Heart left ventricle (tissue), 13 donors: ENCODE data around the gene FOXN3.

Experiments used
- CTCF ChIP-seq, 12 donors: fragments of 200-600 bp; sonication (generic) in 4 of 12; IDR thresholded peaks; one replicate each; pipeline versions ENCODE4 v1.5.0 to v1.8.0; 2018 to 2022; ENCODE audit warnings: antibody characterized with exemption in 12 of 12, mild to moderate bottlenecking in 5 of 12
- POLR2A ChIP-seq, 2 donors: fragments of 450-650 bp; IDR thresholded peaks; one replicate each; pipeline ENCODE4 v1.6.1; 2017; ENCODE audit warnings: antibody characterized with exemption in 2 of 2, mild to moderate bottlenecking in 2 of 2, moderate library complexity in 2 of 2
- donor health status: ischemic (EF 13 %, LVEDD 7.1; RV severe dilation, severe dysfunction).
- donor health status: DM: no; HTN: yes; CAD: no.
- donor health status: DM: no; HTN: no; CAD: no.
- donor health status: ischemic (EF 25% LVEDD 6.9; RV normal size, moderate dysfunction).
- donor health status: ischemic (EF 25% LVEDD 5.7; RV mildly dilated, moderate dysfunction).
- donor health status: ischemic (EF 35%, LVEDD 5.7; RV mildly dilated, moderate dysfunction).
- donor health status: nonischemic (EF 11% LVEDD 7.7; RV severe dilation, severe dysfunction).
- donor health status: DM: yes; HTN: yes; CAD: no.
- donor health status: PGD.
- donor health status: ischemic (EF 29% LVEDD 5.4; RV normal size, mild dysfunction).
- donor health status: nonischemic (EF 23%, LVEDD 6.1; RV moderate dilation, normal function).

- TF ChIP-seq CTCF (IDR thresholded peaks at IDR 0.05) = no peak
- no peak for TF ChIP-seq POLR2A (IDR thresholded peaks at IDR 0.05)
Measured at GRCh38 chr14:89365061-89365801, 51.8 kb downstream of the FOXN3 start.
